ENCODE data around the gene ARID3A. TPM values are rescaled to one million over a fixed set of nuclear protein-coding genes. Genes with fewer than 3 reads are reported as not detected.

ARID3A gene
- total and polyA plus RNA-seq, 2 donors (not counting 3 experiments of a cell fraction or from before 2014, with no cell fraction given), result 5.4 to 13.2 TPM

- dilution Hi-C loops (cut with MboI; ENCODE audit: extremely low pct_ligation_motif_present, low sequenced_read_pairs) (no loop called here), intact Hi-C loops (cut with micrococcal nuclease) (no loop called here)
- no peak for FAIRE-seq
- no peaks in the 10 kb centered on the region for H4K20me1 ChIP-seq (replicated peaks; ENCODE audit: control insufficient read depth, extremely low read depth, insufficient read depth, low read length)
- TF ChIP-seq POLR2AphosphoS5 (IDR thresholded peaks at IDR 0.05; ENCODE audit: insufficient read depth, low read depth, low read length) (no peak), POLR2A (IDR thresholded peaks at IDR 0.05; ENCODE audit: low read depth, low read length) (no peak), JUN (IDR thresholded peaks at IDR 0.05; ENCODE audit: borderline replicate concordance, insufficient read depth, insufficient read length, low read depth) (no peak), MAX (IDR thresholded peaks at IDR 0.05; ENCODE audit: insufficient read depth, insufficient read length) (no peak), MYC (IDR thresholded peaks at IDR 0.05; ENCODE audit: low read depth, low read length) (no peak), CTCF (IDR thresholded peaks at IDR 0.05; ENCODE audit: extremely low read depth in 1 of 2, insufficient read depth in 1 of 2, low read depth in 1 of 2, low read length in 2 of 2) (no peak), GATA2 (IDR thresholded peaks at IDR 0.05; ENCODE audit: insufficient read depth, insufficient read length, low read depth, low read length) (no peak), EZH2 (IDR thresholded peaks at IDR 0.05; ENCODE audit: borderline replicate concordance, low read depth, low read length, severe bottlenecking) (no peak), FOS (IDR thresholded peaks at IDR 0.05; ENCODE audit: borderline replicate concordance, insufficient read depth, low read length) (no peak)
- H2AFZ ChIP-seq (ENCODE audit: low read depth, low read length), result no peak overlapping the region
- H3K9ac ChIP-seq (replicated peaks; ENCODE audit: extremely low read depth, insufficient read depth, low read length), result no peak overlapping the region
- no peaks in the 10 kb centered on the region for H3K9me3 ChIP-seq (replicated peaks; ENCODE audit: control insufficient read depth, insufficient read depth, low read length)
- POLR2A ChIA-PET, result no interaction called here
- H3K27ac ChIP-seq (ENCODE audit: insufficient read depth, low read depth, low read length), result no peak overlapping the region
- BruUV-seq (replicated peaks), result no TSS peak
- H3K4me1 ChIP-seq (ENCODE audit: control insufficient read depth, extremely low read depth, insufficient read depth, low read length), result peaks cover 19% of the 10 kb centered on the region
- CTCF ChIA-PET, result no interaction called here
- H3K4me3 ChIP-seq (replicated peaks in 1 of 3; ENCODE audit: insufficient read depth in 1 of 3, low read depth in 1 of 3, low read length in 3 of 3), result no peak overlapping the region
- H3K79me2 ChIP-seq (ENCODE audit: control insufficient read depth, insufficient read depth, low read length), result no peaks in the 10 kb centered on the region
- H3K36me3 ChIP-seq (ENCODE audit: control insufficient read depth in 2 of 2, extremely low read depth in 1 of 2, insufficient read depth in 2 of 2, low read length in 2 of 2), result no peaks in the 10 kb centered on the region
- DNase-seq (ENCODE audit: low read depth, low spot score), result no peak
- H3K4me2 ChIP-seq (ENCODE audit: insufficient read depth, low read length), result no peak overlapping the region
- H3K9me1 ChIP-seq (replicated peaks; ENCODE audit: control insufficient read depth, extremely low read depth, insufficient read depth, low read length), result no peaks in the 10 kb centered on the region
- H3K27me3 ChIP-seq (ENCODE audit: control insufficient read depth in 2 of 2, insufficient read depth in 2 of 2, low read length in 2 of 2), result no peaks in the 10 kb centered on the region
Measured at GRCh38 chr19:944171-944567, 18.3 kb downstream of the ARID3A start.
